ENCODE results near the gene RBMS1. TPM values are rescaled to one million over a fixed set of nuclear protein-coding genes. Genes with fewer than 3 reads are reported as not detected.

The RBMS1 gene
- total and polyA plus RNA-seq, 4 donors = 49.5 to 215 (median 76.3) TPM

- ATAC-seq (ENCODE audit: insufficient read depth, low FRiP score) (no peak), DNase-seq (no peak)
- TF ChIP-seq CTCF (IDR thresholded peaks at IDR 0.05; ENCODE audit: control extremely low read depth, extremely low read depth) = no peak
Measured at GRCh38 chr2:160258492-160258805, 235.2 kb downstream of the RBMS1 start.

GRCh38 chr2:160257743-160258491 lies 235.7 kb downstream of the RBMS1 start:
- no peaks in the 10 kb centered on the region for H3K36me3 ChIP-seq (ENCODE audit: control insufficient read depth in 4 of 4, insufficient read depth in 4 of 4, low read length in 4 of 4)
- no peak overlapping the region for H3K27ac ChIP-seq (ENCODE audit: low read depth in 1 of 2, low read length in 1 of 2)
- no peak for TF ChIP-seq CTCF (IDR thresholded peaks at IDR 0.05; ENCODE audit: control extremely low read depth, extremely low read depth)
- no peaks in the 10 kb centered on the region for H3K27me3 ChIP-seq (ENCODE audit: control insufficient read depth in 3 of 3, insufficient read depth in 3 of 3, low read length in 2 of 3)
- H3K4me3 ChIP-seq = no peak overlapping the region
- no peak overlapping the region for H3K9ac ChIP-seq (ENCODE audit: insufficient read depth in 1 of 2, low read length in 2 of 2)
- ATAC-seq (ENCODE audit: insufficient read depth, low FRiP score) (no peak), DNase-seq (no peak)
- peaks cover 0 to 8% (median 0%) of the 10 kb centered on the region in 5 donors for H3K4me1 ChIP-seq (ENCODE audit: control insufficient read depth in 5 of 5, insufficient read depth in 5 of 5, low read length in 5 of 5)
- H3K9me3 ChIP-seq (ENCODE audit: control insufficient read depth in 4 of 4, insufficient read depth in 3 of 4, low read length in 3 of 4) = no peaks in the 10 kb centered on the region
- 94 to 95% methylated on average over 12 of the region's 12 CpGs for WGBS, 2 donors

More at GRCh38 chr2:160258492-160258805, 235.2 kb downstream of the RBMS1 start:
- H3K27me3 ChIP-seq (ENCODE audit: control insufficient read depth in 3 of 3, insufficient read depth in 3 of 3, low read length in 2 of 3) = no peaks in the 10 kb centered on the region
- H3K4me1 ChIP-seq (ENCODE audit: control insufficient read depth in 5 of 5, insufficient read depth in 5 of 5, low read length in 5 of 5) = peaks cover 0 to 8% (median 0%) of the 10 kb centered on the region in 5 donors
- no peaks in the 10 kb centered on the region for H3K36me3 ChIP-seq (ENCODE audit: control insufficient read depth in 4 of 4, insufficient read depth in 4 of 4, low read length in 4 of 4)
- H3K9me3 ChIP-seq (ENCODE audit: control insufficient read depth in 4 of 4, insufficient read depth in 3 of 4, low read length in 3 of 4) = no peaks in the 10 kb centered on the region
- no peak overlapping the region for H3K9ac ChIP-seq (ENCODE audit: insufficient read depth in 1 of 2, low read length in 2 of 2)
- H3K27ac ChIP-seq (ENCODE audit: low read depth in 1 of 2, low read length in 1 of 2) = no peak overlapping the region
- WGBS, 2 donors = 66 to 68% methylated on average over 2 of the region's 2 CpGs
- no peak overlapping the region for H3K4me3 ChIP-seq

- 84 to 90% methylated on average over 6 of the region's 6 CpGs for WGBS, 2 donors
- no peak for TF ChIP-seq CTCF (IDR thresholded peaks at IDR 0.05; ENCODE audit: control extremely low read depth, extremely low read depth)
- no peaks in the 10 kb centered on the region for H3K36me3 ChIP-seq (ENCODE audit: control insufficient read depth in 4 of 4, insufficient read depth in 4 of 4, low read length in 4 of 4)
- H3K27me3 ChIP-seq (ENCODE audit: control insufficient read depth in 3 of 3, insufficient read depth in 3 of 3, low read length in 2 of 3) = no peaks in the 10 kb centered on the region
- H3K9ac ChIP-seq (ENCODE audit: insufficient read depth in 1 of 2, low read length in 2 of 2) = no peak overlapping the region
- no peaks in the 10 kb centered on the region for H3K9me3 ChIP-seq (ENCODE audit: control insufficient read depth in 4 of 4, insufficient read depth in 3 of 4, low read length in 3 of 4)
- ATAC-seq (ENCODE audit: insufficient read depth, low FRiP score) (no peak), DNase-seq (no peak)
- H3K4me1 ChIP-seq (ENCODE audit: control insufficient read depth in 5 of 5, insufficient read depth in 5 of 5, low read length in 5 of 5) = peaks cover 0 to 8% (median 0%) of the 10 kb centered on the region in 5 donors
- H3K4me3 ChIP-seq = no peak overlapping the region
- H3K27ac ChIP-seq (ENCODE audit: low read depth in 1 of 2, low read length in 1 of 2) = no peak overlapping the region
Measured at GRCh38 chr2:160257041-160257742, 236.4 kb downstream of the RBMS1 start.

All from lung (tissue), 12 donors.